GM21367 (cell line): Measurements from ENCODE around the gene TEX48.

Source experiments
- ATAC-seq: cut with Tn5 transposase; IDR thresholded peaks from one replicate; pipeline ENCODE4 v1.9.1; 2021; ENCODE audit not compliant: unreplicated experiment

Gene TEX48

DNA sequence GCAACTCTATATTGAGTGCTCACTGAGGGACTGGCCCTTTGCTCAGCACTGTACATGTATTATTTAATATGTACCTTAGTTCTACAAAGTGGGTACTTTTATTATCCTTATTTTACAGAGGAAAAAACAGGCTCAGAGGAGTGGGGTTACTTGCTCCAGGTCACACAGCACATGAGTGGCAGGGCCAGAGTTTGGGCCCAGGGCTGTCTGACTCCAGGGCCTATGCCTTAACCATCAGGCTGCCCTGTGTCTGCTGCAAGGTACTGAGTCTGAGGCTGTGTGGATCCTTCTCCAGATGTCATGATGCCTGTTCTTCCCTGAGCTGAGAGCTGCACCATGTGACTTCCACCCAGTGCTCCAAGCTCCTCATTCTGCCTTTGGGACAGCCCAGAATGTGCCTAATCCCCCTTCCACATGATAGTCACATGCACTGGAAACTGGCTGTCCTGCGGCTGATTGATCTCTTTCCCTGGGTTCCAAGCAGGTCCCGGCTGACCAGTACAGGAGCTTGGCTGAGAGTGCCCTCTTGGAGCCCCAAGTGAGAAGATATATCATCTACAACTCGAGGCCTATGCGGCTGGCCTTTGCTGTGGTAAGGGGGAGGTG, 55.5 kb downstream of the TEX48 start:
- no peak for ATAC-seq

DNA sequence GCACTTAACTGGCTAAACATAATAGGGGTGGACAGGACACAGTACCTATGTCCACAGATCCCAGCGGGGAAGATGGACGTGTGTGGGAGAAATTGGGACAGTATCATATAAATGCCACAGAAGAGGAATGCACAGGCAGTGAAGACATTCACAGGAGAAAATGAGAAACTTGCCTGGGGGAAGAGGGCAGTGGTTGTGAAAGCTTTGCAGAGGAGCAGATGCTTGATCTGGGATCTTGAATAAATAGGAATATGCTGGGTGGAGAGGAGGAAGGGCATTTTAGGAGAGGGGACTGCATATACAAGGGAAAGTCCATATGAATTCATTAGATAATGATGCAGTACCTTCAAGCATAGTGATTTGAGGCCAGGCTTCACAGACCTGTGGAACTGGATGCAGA, 57.3 kb downstream of the TEX48 start:
- no peak for ATAC-seq

DNA sequence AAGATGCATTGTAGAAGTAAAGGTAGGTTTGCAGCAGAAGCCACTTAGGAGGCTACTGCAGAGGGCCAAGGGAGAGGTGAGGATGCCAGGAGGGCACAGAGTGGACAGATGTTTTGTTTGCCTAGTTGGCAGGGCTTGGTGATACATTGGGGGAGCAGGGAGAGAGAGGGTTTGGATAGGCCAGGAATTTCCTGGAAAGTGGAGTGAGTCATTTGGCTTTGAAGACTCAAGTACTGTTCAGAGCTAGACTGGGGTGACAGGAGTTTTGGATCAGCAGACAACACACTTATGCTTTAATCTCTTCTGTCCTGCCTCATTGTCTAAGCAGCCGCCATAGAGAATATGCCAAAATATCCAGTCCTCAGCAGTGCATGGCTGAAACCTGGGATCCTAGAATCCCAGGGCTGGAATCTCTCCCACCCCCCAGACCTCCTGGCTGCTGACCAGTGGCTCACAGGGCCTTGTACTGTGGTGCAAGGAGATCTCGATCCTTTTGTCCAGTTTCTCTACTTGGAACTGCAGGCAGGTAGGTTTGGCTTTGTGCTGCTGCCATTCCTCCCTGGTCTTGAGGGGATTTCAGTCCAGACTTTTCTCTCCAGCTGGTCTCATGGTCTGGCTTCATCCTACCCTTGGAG, 59.9 kb downstream of the TEX48 start:
- ATAC-seq = no peak

DNA sequence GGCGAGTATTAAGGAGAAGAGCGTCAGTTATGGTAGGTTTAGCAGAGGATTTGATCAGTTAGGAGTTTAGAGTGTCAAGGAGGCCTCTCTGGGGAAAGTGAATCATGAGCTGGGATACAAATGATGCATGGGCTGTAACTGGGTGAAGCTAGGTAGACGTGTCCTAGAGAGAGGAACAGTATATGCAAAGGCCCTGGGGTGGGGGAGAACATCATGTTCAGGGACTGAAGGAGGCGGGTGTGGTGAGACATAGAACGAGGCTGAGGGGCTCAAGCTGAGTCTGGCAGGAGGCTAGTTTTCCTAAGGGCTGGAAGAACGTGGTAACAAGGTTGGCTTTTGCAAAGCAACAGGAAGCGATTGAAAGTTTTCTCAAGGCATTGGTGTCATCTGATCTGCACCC, 60.4 kb downstream of the TEX48 start:
- ATAC-seq = no peak

DNA sequence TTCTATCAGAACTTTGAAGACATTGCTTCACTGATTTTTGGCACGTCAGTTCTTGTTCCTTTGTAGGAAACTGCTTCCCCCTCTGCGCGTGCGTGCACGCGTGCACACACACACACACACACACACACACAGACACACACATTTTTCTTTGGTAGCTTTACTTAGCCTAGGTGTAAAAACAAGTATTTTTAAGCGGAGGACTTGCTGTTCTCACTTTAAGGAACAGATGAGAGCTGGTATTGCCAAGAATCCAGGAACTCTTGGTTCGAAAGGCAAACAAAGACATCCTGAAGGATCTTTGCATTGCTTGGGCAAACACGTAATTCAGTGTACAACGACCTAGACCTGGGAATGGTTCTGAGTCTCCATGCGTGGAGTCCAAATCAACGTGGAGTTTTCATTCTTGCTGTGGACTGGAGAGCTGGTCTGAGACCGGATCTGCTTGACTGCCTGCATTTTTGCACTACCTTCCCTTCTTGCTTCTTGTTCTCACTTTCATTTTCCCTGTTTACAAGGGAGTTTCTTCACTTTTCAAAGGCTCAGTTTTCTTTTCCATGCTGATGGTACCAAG, 62.7 kb downstream of the TEX48 start:
- ATAC-seq = peak; percentile 38

DNA sequence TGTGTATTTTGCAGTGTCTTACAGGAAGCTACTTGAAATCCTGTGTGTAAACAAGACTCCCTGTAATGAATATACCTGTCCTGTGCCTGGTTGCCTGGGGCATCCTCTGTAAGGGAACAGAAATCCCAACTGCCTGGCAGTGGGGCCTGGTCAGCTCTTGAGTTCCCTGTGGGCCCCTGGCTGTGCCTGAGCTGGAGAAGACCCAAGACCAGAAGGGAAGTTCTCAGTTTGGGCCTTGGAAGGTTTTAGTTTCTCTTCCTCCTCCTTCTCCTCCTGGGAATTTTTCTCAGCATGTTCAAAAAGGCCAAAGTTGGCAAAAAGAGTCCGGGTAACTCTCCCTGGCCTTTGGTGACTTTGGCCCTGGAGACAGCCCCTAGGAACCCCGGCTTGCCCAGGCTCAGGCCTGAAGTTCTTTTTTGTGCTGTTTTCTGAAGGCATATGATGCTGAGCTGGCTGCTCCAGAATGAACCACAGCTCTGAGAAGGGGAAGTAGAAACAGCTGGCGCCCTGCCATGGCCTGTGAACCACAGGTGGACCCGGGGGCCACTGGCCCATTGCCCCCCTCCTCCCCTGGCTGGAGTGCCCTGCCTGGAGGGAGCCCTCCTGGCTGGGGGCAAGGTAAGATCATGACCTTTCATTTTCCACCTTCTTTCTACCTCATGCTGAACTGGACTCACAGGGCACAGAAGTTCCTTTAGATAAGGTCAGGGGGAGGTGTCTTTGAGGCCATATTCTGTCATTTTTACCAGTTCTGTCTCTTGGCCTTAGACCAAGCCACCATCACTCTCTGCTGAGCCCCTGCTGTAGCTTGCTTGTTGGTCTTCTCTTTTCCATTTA, 65.1 kb downstream of the TEX48 start:
- ATAC-seq = peak; percentile 56
